Measurements from ENCODE around the gene PPP1R7.

Gene PPP1R7

DNA sequence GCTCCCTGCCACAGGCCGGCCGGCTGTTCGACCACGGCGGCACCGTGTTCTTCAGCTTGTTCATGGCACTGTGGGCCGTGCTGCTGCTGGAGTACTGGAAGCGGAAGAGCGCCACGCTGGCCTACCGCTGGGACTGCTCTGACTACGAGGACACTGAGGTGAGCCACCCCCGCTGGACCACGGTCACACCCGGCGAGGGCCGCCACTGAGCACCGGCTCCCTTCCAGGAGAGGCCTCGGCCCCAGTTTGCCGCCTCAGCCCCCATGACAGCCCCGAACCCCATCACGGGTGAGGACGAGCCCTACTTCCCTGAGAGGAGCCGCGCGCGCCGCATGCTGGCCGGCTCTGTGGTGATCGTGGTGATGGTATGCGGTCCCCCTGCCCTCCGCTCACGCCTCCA, 59.0 kb downstream of the PPP1R7 start:
- in situ Hi-C loops (cut with MboI; ENCODE audit: low sequenced_read_pairs) = no loop called here

DNA sequence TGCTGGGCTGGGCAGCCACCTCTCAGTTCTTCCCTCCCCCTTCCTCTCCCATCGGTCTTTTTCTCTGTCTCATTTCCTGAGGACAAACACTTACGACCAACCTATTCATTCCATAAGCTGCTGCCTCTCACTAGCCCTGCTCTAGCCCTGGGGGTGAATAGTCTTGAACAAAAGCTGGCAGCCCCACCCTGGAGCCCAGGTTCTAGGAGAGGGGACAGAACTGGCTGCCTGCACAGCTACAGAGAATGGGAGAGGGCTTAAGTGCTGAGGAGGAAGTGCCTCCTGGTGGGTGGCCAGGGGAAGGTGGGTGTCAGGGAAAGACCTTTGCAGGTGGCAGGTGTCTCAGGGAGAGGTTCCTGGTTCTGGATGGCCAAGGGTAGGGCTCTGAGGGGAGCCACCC, 61.0 kb downstream of the PPP1R7 start:
- in situ Hi-C loops (cut with MboI; ENCODE audit: low sequenced_read_pairs) = no loop called here

DNA sequence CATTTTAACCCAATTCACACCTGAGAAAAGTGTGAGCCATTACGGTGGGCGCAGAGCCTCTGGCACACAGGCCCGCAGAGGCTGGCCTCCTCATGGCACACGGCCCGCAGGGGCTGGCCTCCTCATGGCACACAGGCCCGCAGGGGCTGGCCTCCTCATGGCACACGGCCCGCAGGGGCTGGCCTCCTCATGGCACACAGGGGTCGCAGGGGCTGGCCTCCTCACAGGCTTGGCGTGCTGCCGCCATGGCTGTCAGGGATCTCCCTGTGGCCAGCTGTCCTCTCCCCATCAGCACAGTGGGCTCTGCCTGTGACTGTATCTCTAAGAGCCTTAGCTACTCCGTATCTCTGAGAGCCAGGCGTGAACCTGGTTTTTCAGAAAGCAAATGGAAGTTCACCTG, 62.8 kb downstream of the PPP1R7 start:
- in situ Hi-C loops (cut with MboI; ENCODE audit: low sequenced_read_pairs) = no loop called here

DNA sequence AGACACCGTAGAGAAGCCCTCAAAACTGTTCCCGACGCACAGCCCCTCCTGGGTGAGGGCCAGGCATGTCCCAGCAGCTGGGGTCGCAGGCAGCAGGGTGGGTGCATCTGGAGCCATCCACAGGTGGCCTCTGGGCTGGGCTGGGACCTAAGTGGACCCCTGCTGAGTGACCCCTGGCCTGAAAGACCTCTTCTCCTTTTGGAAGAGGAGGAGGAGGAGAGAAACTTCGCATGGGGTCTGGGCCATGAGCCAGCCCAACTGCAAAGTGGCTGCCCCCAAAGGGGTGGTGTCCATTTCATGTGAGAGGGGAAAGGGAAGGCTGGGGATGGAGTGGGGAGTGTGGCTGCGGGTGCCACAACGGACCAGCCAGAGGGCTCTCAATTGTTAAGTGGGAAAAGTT, 63.3 kb downstream of the PPP1R7 start:
- in situ Hi-C loops (cut with MboI; ENCODE audit: low sequenced_read_pairs) = no loop called here

DNA sequence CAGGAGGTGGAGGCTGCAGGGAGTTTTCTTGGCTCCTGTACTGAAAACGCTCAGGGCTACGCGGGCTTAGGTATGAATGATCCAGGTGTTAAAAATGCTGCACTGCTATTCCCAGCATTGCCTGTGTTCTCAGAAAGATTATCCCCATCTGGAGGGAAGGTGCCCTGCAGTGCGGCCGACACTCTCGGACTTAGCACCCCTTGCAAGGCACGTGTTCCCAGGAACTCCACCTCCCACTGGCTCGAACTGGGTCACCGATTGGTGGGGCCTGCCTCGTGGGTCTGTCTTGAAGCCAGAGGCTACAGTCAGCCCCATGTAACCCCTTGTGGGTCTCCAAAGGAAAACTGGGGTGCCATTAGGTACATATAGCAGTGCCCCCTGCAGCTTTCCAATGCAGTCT, 63.9 kb downstream of the PPP1R7 start:
- in situ Hi-C loops (cut with MboI; ENCODE audit: low sequenced_read_pairs) = no loop called here

DNA sequence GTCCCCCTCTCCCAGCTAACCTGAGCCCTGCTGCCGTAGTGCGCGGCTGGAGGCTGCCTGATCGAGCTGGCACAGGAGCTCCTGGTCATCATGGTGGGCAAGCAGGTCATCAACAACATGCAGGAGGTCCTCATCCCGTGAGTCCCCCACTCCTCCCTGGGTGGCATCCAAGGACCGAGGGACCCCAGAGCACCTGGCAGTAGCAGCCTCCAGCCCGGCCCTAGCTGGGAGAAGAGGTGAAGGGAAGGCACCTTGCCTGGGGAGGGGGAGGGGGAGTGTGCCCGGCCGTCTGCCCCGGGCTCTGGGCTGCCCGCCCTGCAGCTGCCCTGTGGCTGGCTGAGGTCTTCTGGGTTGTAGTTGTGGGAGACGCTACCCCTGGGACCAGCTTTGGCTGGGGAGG, 64.5 kb downstream of the PPP1R7 start:
- in situ Hi-C loops (cut with MboI; ENCODE audit: low sequenced_read_pairs) = no loop called here

DNA sequence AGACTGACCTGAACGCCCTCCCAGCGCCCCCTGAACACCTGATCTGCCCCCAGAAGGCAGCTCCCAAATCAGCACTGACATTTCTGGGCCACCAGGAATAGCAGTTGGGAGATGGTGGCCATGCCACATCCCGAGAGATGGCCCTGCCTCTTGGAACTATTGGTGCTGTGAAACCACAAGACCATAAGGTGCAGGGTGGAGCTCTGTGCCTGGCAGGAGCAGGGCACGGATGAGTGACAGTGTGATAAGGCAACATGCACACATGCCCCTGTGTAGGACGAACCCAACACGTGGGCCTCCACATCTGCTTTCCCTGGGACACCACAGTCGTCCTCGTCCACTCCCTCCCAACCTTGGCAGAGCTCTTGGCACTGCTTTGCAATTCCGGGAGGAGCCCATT, 65.2 kb downstream of the PPP1R7 start:
- in situ Hi-C loops (cut with MboI; ENCODE audit: low sequenced_read_pairs) = no loop called here

DNA sequence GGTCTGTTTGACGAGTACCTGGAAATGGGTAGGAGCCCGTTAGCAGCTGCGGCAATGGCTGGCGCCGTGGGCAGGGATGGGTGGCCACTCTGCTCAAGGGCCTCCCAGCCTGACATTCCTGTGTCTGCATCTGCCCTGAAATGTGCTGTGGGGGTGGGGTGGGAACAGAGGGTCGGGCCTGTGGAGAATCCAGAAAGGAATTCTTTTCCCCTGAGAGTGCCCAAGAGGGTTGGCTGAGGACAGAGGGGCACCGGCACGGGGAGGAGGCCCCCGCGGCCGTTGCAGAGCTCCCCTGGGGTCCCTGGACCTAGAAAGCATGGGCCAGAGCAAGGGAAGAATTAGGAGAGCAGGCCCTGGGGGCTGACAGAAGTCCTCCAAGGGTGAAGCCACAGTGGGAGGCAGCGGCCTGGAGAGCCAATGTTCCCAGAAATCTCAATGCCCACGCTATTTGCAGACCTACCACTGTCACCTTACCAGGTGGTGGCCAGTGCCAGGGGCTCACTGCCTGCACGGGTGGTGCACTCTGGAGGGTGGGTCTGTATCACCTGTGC, 66.0 kb downstream of the PPP1R7 start:
- in situ Hi-C loops (cut with MboI; ENCODE audit: low sequenced_read_pairs) = no loop called here

DNA sequence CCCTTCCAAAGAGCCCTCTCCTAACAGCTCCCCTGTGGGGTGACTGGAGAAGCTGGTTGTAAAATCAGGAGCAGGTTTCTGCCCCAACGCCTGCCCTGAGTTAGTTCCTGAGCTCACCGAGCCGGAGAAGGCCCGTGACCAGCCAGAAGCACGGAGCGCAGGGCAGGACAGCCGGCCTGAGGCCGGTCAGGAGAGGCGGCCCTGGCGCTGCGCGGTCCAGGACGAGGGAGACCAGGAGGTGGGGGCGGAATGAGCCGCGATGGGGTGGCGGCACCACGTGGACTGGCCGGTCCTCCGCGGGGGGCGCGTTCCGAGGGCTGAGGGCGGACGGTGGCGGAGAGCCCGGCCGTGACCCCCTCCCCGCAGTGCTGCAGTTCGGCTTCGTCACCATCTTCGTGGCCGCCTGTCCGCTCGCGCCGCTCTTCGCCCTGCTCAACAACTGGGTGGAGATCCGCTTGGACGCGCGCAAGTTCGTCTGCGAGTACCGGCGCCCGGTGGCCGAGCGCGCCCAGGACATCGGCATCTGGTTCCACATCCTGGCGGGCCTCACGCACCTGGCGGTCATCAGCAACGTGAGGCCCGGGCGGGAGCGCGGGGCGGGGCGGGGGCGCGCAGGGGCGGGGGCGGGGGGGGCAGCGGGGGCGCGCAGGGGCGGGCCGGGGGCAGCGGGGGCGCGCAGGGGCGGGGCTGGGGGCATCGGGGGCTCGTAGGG, 67.2 kb downstream of the PPP1R7 start:
- in situ Hi-C loops (cut with MboI; ENCODE audit: low sequenced_read_pairs) = no loop called here

DNA sequence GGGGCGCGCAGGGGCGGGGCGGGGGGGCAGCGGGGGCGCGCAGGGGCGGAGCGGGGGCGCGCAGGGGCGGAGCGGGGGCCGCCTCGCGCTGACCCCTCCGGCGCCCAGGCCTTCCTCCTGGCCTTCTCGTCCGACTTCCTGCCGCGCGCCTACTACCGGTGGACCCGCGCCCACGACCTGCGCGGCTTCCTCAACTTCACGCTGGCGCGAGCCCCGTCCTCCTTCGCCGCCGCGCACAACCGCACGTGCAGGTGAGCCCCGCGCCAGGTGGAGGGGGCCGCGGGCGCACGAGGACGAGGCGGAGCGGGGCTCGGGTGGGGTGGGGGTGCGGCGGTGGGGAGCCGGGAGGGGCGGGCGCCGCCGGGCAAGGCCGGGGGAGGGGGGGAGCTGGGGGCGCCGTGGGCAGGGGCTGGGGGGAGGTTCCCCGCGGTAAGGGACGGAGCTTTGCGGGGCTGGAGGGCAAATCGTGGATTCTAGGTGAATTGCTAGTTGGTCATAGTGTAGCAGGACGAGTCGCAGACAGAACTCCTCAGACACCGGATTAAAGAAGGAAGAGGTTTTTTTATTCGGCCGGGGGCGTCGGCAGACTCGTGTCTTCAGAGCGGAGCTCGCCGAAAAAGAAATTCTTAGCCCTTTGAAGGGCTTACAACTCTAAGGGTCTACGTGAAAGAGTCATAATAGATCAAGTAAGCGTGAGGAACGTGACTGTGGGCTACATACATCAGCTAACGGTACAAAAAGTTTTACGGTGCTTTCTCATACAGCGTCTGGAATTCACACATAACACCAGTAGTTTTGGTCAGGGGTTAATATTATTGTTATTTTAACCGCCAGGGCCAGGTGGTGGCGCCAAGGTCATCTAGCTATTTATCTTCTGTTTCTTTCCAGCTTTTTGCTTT, 68.1 kb downstream of the PPP1R7 start:
- in situ Hi-C loops (cut with MboI; ENCODE audit: low sequenced_read_pairs) = no loop called here

DNA sequence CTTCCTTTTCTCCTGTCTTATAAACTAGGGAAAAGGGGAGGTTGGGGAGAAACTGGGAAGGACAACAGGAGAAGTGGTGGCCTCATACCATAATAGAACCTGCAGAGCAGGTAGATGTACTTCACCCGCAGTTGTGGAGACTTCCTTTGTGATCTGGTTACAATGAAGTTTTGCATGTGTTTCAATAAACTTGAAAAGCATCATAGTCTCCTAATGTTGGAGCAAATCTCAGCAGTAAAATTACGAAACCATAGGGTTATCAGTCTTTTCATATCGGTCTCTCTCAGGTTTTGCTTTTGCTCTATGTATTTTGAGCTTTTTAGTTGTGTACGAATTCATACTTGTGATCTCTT, 68.7 kb downstream of the PPP1R7 start:
- in situ Hi-C loops (cut with MboI; ENCODE audit: low sequenced_read_pairs) = no loop called here

DNA sequence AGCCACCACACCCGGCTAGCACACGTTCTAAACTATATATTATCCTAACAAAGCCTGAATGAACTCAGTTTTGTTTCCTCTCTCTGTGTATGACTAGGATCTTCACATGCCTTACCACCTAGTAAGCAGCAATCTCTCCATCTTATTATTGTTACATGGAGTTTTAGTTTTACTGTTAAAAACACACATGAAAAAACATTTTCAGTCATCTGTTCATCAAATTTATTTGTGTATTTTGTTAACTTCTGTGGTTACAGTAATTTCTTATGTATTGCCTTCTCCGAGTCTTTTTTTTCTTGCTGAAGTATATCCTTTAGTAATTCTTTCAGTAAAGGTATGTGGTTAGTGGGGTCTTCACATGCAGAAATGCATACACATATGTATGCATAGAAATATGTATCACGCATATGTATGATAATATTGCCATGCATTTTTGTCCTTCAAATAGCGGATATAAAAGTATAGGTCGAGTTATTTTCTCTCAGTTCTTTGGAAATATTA, 69.6 kb downstream of the PPP1R7 start:
- in situ Hi-C loops (cut with MboI; ENCODE audit: low sequenced_read_pairs) = no loop called here

DNA sequence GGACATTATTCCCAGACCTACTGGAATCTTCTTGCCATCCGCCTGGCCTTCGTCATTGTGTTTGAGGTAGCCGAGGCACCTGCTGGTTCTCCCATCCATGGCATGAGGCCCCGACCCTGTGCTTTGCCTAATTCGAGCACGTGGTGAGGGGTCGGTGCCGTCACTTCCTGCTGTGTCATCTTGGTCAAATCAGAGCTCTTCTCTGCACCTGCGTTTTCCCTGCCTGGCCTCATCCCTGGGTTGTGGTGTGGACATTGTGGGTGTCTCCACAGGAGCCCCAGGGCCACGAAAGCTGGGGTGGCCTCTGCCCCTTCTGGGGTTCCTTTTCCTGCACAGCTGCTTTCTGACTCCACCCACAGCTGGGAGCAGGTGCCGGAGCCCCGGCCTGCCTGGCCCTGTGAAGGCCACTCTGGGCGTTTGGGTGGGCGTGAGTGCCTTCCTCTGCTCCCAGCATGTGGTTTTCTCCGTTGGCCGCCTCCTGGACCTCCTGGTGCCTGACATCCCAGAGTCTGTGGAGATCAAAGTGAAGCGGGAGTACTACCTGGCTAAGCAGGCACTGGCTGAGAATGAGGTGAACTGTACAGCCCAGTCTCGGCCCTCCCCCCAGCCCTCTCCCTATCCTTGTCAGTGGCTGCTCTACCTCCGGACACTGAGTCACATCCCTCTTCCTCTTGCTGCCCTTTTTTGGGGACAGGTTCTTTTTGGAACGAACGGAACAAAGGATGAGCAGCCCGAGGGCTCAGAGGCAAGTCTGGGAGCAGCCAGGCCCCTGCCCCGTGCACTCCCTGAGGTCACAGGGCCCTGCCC, 73.1 kb downstream of the PPP1R7 start:
- in situ Hi-C loops (cut with MboI; ENCODE audit: low sequenced_read_pairs) = no loop called here

DNA sequence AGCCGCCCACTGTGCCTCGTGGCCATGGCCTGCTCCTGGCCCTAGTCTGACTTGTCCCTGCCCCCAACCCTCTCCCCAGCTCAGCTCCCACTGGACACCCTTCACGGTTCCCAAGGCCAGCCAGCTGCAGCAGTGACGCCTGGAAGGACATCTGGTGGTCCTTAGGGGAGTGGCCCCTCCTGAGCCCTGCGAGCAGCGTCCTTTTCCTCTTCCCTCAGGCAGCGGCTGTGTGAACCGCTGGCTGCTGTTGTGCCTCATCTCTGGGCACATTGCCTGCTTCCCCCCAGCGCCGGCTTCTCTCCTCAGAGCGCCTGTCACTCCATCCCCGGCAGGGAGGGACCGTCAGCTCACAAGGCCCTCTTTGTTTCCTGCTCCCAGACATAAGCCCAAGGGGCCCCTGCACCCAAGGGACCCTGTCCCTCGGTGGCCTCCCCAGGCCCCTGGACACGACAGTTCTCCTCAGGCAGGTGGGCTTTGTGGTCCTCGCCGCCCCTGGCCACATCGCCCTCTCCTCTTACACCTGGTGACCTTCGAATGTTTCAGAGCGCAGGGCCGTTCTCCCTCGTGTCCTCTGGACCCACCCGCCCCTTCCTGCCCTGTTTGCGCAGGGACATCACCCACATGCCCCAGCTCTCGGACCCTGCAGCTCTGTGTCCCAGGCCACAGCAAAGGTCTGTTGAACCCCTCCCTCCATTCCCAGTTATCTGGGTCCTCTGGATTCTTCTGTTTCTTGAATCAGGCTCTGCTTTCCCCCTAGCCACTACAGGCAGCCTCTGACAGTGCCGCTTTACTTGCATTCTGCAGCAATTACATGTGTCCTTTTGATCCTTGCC, 74.0 kb downstream of the PPP1R7 start:
- in situ Hi-C loops (cut with MboI; ENCODE audit: low sequenced_read_pairs) = no loop called here

DNA sequence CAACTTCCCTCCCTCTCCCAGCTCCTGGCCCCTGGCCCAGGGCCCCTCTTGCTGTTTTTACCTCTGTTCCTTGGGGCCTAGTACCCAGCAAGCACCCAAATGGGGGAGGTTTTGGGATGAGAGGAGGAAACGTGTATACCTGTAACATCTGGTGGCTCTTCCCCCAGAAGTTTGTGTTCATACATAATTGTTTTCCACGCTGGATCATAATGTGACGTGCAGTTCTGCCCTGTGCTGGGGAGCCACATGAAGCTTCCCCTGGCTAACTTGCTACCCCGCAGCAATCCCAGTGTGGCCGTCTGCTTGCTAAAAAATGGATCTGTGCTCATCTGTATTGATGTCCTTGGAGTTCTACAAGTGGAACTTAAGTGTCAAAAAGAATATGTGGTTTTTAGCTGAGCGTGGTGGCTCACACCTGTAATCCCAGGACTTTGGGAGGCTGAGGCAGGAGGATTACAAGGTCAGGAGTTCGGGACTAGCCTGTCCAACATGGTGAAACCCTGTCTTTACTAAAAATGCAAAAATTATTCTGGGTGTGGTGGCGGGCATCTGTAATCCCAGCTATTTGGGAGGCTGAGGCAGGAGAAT, 74.7 kb downstream of the PPP1R7 start:
- in situ Hi-C loops (cut with MboI; ENCODE audit: low sequenced_read_pairs) = no loop called here

DNA sequence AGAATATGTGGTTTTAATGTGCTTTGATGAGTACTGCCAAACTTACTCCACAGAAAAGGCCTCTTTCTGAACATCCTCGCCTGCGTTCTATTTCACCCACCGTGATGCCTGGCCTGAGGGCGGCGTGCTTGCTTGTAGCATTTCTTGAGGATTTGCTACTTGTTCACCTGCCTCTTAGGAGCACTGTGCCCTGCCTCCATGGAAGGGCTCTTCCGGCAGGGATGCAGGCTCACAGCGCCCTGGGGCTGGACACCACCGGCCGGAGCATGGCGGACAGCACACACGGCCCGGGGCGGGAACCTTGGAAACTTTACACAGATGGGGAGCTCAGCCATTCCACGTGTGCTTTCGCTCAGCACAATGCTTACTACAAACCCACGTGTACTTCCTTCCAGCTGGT, 75.3 kb downstream of the PPP1R7 start:
- in situ Hi-C loops (cut with MboI; ENCODE audit: low sequenced_read_pairs) = no loop called here

DNA sequence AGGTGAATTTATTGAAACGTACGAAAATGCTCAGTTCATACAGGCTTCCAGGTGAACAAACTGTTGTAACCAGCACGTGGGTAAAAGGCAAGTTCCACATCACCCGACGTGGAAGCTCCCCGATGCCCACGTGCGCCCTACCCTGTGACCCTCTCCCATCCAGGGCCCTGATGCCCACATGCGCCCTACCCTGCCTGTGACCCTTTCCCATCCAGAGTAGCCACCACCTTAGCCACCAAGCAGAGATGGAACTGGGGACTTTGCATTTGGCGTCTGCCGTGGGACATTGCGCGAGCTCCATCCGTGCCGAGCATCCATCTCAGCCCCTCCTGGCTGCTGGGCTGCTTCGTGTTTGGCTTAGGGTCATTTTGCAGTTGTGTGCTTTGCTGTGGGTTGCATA, 75.7 kb downstream of the PPP1R7 start:
- in situ Hi-C loops (cut with MboI; ENCODE audit: low sequenced_read_pairs) = no loop called here

DNA sequence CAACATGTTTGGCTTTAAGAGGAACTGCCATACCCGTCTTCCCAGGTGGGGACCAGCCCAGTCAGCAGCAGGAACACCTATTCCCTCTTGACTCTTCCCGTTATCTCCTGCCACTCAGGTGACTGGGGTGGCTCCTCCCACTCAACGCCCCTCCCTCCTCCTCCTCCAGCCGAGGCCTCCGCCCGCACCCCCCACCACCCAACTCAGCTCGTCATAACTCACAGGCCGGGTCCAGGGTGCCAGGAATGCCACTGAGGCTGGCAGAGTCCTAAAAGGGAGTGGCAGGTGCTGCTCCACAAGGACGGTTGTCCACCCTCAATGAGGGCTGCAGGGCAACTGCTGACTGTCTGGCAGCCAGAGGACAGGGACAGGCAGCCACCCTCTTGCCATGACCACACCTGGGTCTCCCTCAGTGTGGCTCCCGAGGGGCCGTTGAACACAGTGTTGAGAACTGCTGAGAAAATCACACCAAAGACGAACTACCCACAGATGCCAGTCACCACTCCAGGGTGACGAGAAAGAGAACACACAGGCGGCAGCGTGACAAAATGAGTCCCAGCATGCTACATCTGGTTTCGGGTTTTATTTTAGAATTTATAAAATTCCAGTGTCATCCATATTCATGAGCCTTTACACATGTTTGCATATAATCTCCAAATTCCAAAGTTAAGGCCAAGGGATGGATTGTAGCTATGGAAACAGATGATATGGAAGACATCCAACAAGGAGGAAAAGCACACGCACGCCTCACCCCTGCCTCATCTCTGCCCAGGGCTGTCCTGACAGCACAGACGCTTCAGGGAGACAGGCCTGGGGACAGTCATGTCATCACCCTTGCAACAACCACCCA, 76.7 kb downstream of the PPP1R7 start:
- in situ Hi-C loops (cut with MboI; ENCODE audit: low sequenced_read_pairs) = no loop called here

DNA sequence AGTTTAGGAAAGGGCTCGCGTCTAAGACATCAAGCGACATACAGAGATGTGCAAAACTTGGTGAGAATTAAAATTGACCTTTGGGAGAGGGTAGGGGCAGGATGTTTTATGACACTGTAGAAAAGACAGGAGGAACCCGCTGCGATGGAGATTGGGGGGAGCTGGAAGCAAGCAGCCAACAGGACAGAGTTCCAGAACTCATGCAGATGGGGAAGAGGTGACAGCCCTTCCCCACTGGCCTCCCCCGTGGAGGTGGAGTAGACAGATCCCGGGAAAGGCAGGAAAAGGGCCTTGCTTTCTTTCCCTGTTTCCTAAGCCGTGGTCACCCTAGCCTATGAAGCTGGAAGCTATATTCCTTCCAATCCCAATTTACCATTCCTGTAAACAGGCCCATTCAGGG, 77.3 kb downstream of the PPP1R7 start:
- in situ Hi-C loops (cut with MboI; ENCODE audit: low sequenced_read_pairs) = no loop called here
